Measurements from ENCODE around the gene EOLA2.
"Not testable (repeated sequence)": the region's sequence is repeated elsewhere in the genome, so short reads cannot be mapped to it uniquely, and the experiment has no call there.

- not testable (repeated sequence) for TF ChIP-seq CTCF, POLR2A (IDR thresholded peaks at IDR 0.05)
These were observed 6.1 kb downstream of the EOLA2 start for GRCh38 chrX:149932150-149932549.

Data from adrenal gland (tissue), 5 donors.